ENCODE measurements around the gene NEU2. TPM values are rescaled to one million over a fixed set of nuclear protein-coding genes. Genes with fewer than 3 reads are reported as not detected.
A peak's percentile ranks its signal among the peaks of the same experiment; 100 is the strongest.

The NEU2 gene
- total and polyA plus RNA-seq, 2 experiments from 2014 or later = not detected

GRCh38 chr2:233013027-233013461, 19.4 kb upstream of the NEU2 start, which contains the start of gene NGEF:
NGEF (minus strand) TSS chr2:233013256; CDS start chr2:232974890, 38,366 bp downstream.
- Histone ChIP-seq H3K4me3 (no peak within 1 kb of the TSS), H3K79me2 (no peaks in the 10 kb centered on the region), H3K4me2 (peak within 1 kb of the TSS; percentile 41), H3K4me1 (ENCODE audit: insufficient read depth) (no peaks in the 10 kb centered on the region), H2AFZ (no peak within 1 kb of the TSS), H3K27me3 (no peaks in the 10 kb centered on the region), H3K27ac (peak within 1 kb of the TSS; percentile 6), H3K36me3 (replicated peaks; ENCODE audit: insufficient read depth, low read depth) (no peaks in the 10 kb centered on the region), H4K20me1 (ENCODE audit: insufficient read depth, poor library complexity, severe bottlenecking) (no peaks in the 10 kb centered on the region), H3K9me3 (ENCODE audit: low read depth) (no peaks in the 10 kb centered on the region), H3K9me2 (replicated peaks; ENCODE audit: insufficient read depth) (no peaks in the 10 kb centered on the region)
- TF ChIP-seq EZH2 (IDR thresholded peaks at IDR 0.05; ENCODE audit: borderline replicate concordance) = no peak
- no peak for TF ChIP-seq EZH2phosphoT487 (IDR thresholded peaks at IDR 0.05; ENCODE audit: low read depth, severe bottlenecking, unreplicated experiment)
- no peak for TF ChIP-seq CTCF (IDR thresholded peaks at IDR 0.05; ENCODE audit: poor library complexity)
- peak; percentile 50 for DNase-seq (ENCODE audit: low spot score)
- WGBS (ENCODE audit: low lambda C conversion rate, missing lambda C conversion rate) = 81% methylated on average over 12 of the region's 12 CpGs

DNA sequence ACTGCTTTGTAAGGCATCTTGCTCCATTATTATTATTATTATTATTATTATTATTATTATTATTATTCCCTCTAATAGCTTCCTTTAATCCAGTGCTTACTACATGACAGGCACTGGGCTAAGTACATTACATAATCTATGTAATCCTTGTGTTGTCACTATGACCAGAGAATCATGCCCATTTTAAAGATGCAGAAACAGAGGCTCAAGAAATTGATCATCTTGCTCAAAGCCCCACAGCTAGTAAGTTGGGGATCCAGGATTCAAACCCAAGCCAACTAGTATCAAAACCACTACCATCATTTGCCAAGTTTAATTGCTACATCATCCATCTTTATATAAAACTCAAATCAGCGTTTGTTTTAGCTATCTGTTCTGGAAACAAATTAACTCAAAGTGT, 18.8 kb upstream of the NEU2 start:
- no peak overlapping the region for H3K4me2 ChIP-seq
- no peaks in the 10 kb centered on the region for H3K79me2 ChIP-seq
- no peak overlapping the region for H2AFZ ChIP-seq
- no peaks in the 10 kb centered on the region for H3K36me3 ChIP-seq (replicated peaks; ENCODE audit: insufficient read depth, low read depth)
- H3K4me3 ChIP-seq = no peak overlapping the region
- H3K9me3 ChIP-seq (ENCODE audit: low read depth) = no peaks in the 10 kb centered on the region
- no peaks in the 10 kb centered on the region for H3K9me2 ChIP-seq (replicated peaks; ENCODE audit: insufficient read depth)
- no peaks in the 10 kb centered on the region for H3K4me1 ChIP-seq (ENCODE audit: insufficient read depth)
- TF ChIP-seq EZH2phosphoT487 (IDR thresholded peaks at IDR 0.05; ENCODE audit: low read depth, severe bottlenecking, unreplicated experiment) (no peak), EZH2 (IDR thresholded peaks at IDR 0.05; ENCODE audit: borderline replicate concordance) (no peak), CTCF (IDR thresholded peaks at IDR 0.05; ENCODE audit: poor library complexity) (no peak)
- WGBS (ENCODE audit: low lambda C conversion rate, missing lambda C conversion rate) = 94% methylated on average over 1 of the region's 1 CpG
- no peaks in the 10 kb centered on the region for H4K20me1 ChIP-seq (ENCODE audit: insufficient read depth, poor library complexity, severe bottlenecking)
- no peak overlapping the region for H3K27ac ChIP-seq
- H3K27me3 ChIP-seq = no peaks in the 10 kb centered on the region
- DNase-seq (ENCODE audit: low spot score) = no peak

- H4K20me1 ChIP-seq (ENCODE audit: insufficient read depth, poor library complexity, severe bottlenecking) = no peaks in the 10 kb centered on the region
- H3K4me2 ChIP-seq = no peak overlapping the region
- no peak overlapping the region for H2AFZ ChIP-seq
- no peaks in the 10 kb centered on the region for H3K27me3 ChIP-seq
- no peaks in the 10 kb centered on the region for H3K9me3 ChIP-seq (ENCODE audit: low read depth)
- H3K27ac ChIP-seq = no peak overlapping the region
- no peak overlapping the region for H3K4me3 ChIP-seq
- H3K9me2 ChIP-seq (replicated peaks; ENCODE audit: insufficient read depth) = no peaks in the 10 kb centered on the region
- no peaks in the 10 kb centered on the region for H3K4me1 ChIP-seq (ENCODE audit: insufficient read depth)
- no peak for TF ChIP-seq EZH2phosphoT487 (IDR thresholded peaks at IDR 0.05; ENCODE audit: low read depth, severe bottlenecking, unreplicated experiment)
- no peak for TF ChIP-seq EZH2 (IDR thresholded peaks at IDR 0.05; ENCODE audit: borderline replicate concordance)
- no peak for TF ChIP-seq CTCF (IDR thresholded peaks at IDR 0.05; ENCODE audit: poor library complexity)
- no peaks in the 10 kb centered on the region for H3K36me3 ChIP-seq (replicated peaks; ENCODE audit: insufficient read depth, low read depth)
- no peak for DNase-seq (ENCODE audit: low spot score)
- WGBS (ENCODE audit: low lambda C conversion rate, missing lambda C conversion rate) = 96% methylated on average over 1 of the region's 1 CpG
- H3K79me2 ChIP-seq = no peaks in the 10 kb centered on the region
Measured at GRCh38 chr2:233015019-233015645, 17.3 kb upstream of the NEU2 start.

All from hepatocyte (in vitro differentiated cells).